GM12872 (cell line): ENCODE data around the gene SEMA6A.

Source experiments
- TF ChIP-seq, protein P1 (sequence below): IDR thresholded peaks from 3 replicates; pipeline ENCODE4 v1.5.1; 2011; ENCODE audit warnings: low read depth, mild to moderate bottlenecking, low read length, moderate library complexity; ENCODE audit not compliant: insufficient read depth

Gene SEMA6A

DNA sequence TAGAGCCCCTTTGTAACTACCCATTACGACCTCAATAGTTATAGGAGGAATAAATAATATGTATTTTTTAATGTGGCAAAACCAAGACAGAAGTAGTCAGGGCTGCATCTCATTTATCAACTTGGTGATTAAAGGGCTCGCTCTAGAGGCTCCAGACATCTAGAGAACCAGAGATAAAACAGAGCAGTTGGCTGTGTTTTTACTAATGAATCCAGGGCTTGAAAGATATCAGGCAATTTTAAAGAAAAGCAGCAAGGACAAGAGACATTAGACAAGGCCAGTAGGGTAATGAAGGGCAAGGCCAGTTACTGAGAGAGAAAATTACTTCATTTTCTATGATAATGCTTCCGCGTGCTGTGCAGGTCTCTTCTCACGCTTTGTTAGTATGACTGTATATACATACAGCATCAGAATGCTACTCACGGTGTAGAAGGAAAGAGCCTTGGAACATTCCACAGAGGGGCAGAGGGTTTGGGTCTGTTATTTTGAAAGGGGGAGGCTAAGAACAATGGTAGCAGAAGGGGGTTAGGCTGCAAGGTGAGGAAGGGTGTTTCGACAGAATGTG lies 110.4 kb downstream of the SEMA6A start:
- TF ChIP-seq, protein P1, sequence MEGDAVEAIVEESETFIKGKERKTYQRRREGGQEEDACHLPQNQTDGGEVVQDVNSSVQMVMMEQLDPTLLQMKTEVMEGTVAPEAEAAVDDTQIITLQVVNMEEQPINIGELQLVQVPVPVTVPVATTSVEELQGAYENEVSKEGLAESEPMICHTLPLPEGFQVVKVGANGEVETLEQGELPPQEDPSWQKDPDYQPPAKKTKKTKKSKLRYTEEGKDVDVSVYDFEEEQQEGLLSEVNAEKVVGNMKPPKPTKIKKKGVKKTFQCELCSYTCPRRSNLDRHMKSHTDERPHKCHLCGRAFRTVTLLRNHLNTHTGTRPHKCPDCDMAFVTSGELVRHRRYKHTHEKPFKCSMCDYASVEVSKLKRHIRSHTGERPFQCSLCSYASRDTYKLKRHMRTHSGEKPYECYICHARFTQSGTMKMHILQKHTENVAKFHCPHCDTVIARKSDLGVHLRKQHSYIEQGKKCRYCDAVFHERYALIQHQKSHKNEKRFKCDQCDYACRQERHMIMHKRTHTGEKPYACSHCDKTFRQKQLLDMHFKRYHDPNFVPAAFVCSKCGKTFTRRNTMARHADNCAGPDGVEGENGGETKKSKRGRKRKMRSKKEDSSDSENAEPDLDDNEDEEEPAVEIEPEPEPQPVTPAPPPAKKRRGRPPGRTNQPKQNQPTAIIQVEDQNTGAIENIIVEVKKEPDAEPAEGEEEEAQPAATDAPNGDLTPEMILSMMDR: no peak

DNA sequence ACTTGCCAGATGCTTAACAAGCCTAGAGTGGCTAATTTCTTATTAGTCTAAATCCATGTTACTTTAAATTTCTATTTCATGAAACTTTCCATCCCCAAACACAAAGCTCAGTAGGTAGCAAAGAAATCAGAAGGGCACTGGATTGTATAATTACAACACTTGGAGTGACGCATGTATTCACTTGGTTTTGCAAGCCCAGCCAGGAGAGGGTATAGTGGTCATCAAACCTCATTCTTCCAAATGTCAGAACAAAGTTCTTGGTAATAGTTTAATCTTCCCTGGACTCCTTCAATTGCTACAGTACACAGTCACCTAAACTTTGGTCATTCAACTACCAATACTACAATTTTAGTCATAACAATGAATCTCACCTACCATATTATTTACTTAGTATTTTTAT lies 112.1 kb downstream of the SEMA6A start:
- TF ChIP-seq, protein P1: no peak

DNA sequence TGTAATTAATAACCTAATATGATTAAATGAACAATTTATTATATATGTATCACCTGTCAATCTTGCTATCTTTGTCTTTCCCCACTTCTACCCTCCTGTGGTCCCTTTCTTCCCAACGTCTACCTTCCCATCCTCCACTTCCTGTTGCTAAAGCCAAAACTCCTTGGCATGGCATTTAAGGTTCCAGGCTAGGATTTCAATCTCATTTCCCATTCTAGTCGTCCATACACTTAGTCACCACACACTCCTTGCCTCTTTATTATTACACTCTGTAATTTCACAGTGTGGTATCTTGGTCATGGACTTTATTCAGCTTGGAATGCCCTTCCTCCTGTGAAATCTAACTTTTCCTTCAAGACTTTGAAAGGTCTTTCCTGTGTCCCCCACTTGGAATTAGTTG lies 115.3 kb downstream of the SEMA6A start:
- TF ChIP-seq, protein P1: no peak

DNA sequence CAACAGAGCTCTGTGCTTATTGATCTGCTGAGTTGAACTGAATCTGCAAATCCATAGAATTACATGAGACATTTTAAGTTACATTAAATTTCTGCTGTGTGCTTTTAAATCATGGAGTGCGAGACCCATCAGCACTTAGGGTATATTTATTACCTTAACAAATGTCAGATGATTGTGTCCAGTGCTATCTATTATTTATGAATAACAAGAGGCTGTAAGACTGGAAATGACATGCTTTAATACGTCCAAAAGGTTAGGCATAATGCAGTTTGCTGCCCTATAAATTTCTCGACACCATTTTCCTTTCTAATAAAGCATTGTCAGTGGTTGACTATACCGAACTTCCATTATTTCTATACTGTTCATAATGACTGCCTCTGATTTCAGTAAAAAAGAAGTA lies 117.6 kb downstream of the SEMA6A start:
- TF ChIP-seq, protein P1: no peak

DNA sequence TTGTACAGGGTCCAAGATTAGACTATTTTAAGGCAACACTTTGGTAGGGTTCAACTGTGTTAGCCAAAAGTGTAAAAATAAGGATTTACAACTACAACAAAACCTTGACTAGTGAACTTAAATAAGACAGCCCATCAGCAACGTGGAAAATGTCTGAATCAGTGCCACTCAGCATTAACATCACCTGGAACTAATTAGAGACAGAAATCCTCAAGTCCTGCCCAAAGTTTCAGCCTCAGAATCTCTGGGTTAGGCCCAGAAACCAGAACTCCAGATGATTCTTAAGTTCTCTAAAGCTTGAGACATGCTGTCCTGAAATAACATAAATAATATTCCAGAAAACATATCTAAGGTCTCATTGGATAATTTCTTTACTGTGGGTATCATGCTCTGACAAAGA lies 118.6 kb downstream of the SEMA6A start:
- TF ChIP-seq, protein P1: no peak

DNA sequence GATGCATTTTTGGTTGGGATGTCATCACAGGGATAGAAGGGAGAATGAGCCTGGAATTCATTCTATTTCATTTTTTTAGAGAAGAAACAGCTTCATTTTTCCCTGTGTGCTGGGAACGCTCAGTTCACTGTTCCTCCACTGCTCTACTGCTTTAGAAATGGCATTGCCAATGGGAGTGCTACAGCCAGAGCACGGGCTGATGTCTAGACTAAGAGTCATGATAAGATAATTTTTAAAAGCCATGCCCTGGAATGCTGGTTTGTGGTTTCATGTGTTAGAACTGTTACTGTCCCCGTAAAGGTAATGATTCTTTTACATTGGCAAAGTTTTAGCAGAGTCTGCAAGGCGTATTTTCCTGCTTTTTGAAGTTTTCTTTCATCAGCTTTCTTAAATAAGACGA lies 119.6 kb downstream of the SEMA6A start:
- TF ChIP-seq, protein P1: no peak

DNA sequence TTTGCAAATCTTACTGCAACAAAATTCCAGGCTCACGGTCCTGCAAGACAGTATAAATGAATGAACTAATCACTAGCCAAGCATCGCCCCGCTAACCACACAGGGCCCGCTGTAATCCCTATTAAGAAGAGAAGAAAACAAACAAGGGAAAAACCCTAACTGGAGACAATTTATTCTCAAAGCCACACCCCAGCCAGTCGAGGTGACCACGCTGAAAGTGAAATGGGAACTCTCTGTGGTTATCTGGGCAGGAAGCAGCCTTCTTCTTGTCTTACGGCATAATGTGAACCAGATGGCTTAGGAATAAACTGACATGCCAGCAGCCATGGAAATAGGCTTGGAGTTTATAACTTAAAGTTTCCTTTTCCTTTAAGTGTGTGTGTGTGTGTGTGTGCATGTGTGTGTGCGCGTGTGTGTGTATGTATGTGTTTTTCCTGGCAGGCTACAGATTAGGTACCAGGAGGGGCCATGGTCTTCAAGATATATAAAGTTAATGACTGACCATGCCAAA lies 120.2 kb downstream of the SEMA6A start:
- TF ChIP-seq, protein P1: no peak
